ENCODE measurements around the gene WNT1. TPM values are rescaled to one million over a fixed set of nuclear protein-coding genes. Genes with fewer than 3 reads are reported as not detected.

The WNT1 gene
- total and polyA plus RNA-seq, 2 of the 4 experiments (the other 2 are of a cell fraction): not detected

DNA sequence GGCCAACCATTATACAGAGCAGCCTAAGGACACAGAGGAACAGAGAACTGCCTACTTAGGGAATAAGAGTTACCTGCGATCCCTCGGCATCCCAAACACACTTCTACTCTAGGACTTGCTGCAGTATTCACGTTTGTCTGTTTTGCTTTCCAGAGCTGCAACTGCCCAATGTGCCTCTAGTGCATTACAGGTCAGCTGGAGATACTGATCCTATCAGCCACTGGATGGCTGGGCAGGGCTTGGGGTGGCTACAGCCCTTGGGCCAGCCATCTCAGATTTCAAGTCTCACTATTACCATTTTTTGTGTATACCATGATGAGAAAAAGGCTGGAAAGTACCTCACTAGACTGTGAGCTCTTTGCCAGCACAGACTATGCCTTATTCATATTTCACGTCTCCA is 25.4 kb upstream of the WNT1 start:
- H2AK5ac ChIP-seq (ENCODE audit: low read depth, low read length): no peak overlapping the region
- H4K8ac ChIP-seq (ENCODE audit: low read depth in 2 of 2, low read length in 2 of 2): no peak overlapping the region
- H3K14ac ChIP-seq (replicated peaks; ENCODE audit: low read depth, low read length): no peak overlapping the region
- dilution Hi-C loops (cut with HindIII; ENCODE audit: low sequenced_read_pairs, unreplicated experiment): no loop called here
- H3K18ac ChIP-seq (ENCODE audit: low read depth, low read length): no peak overlapping the region
- H3K4ac ChIP-seq (ENCODE audit: low read depth, low read length): no peak overlapping the region
- 100% methylated on average over 1 of the region's 4 CpGs; no CpG with 5 or more reads in 1 of the 2 experiments for WGBS, 2 experiments (ENCODE audit: extremely low coverage in 2 of 2, insufficient read length in 1 of 2)
- H2AK9ac ChIP-seq (replicated peaks; ENCODE audit: low read depth, low read length, poor library complexity): no peak overlapping the region
- H2AFZ ChIP-seq (replicated peaks; ENCODE audit: low read length, poor library complexity): no peak overlapping the region
- in situ Hi-C loops (cut with MboI; ENCODE audit: low sequenced_read_pairs): no loop called here
- no peaks in the 10 kb centered on the region for H3K27me3 ChIP-seq (ENCODE audit: control insufficient read depth, insufficient read depth, low read length)
- no peak for ATAC-seq (ENCODE audit: low read depth)
- peaks cover 29 to 81% of the 10 kb centered on the region in 2 experiments for H3K79me1 ChIP-seq (ENCODE audit: low read depth in 1 of 2, low read length in 2 of 2)
- no peak overlapping the region for H3K4me3 ChIP-seq (ENCODE audit: insufficient read depth, low read depth, low read length)
- no peak overlapping the region for H2BK15ac ChIP-seq (ENCODE audit: low read depth, low read length)
- no peak overlapping the region for H3K4me2 ChIP-seq (ENCODE audit: low read depth, low read length)
- no peak overlapping the region for H2BK20ac ChIP-seq (ENCODE audit: low read depth, low read length)
- peaks cover 8% of the 10 kb centered on the region for H3K36me3 ChIP-seq (ENCODE audit: control insufficient read depth, insufficient read depth, low read length)
- no TSS peak for BruUV-seq (replicated peaks)
- H3K9me3 ChIP-seq (ENCODE audit: control insufficient read depth, insufficient read depth, low read length): no peaks in the 10 kb centered on the region
- H4K91ac ChIP-seq (ENCODE audit: insufficient read depth, low read depth, low read length): no peak overlapping the region
- DNase-seq: no peak
- H2BK120ac ChIP-seq (ENCODE audit: low read depth, low read length): no peak overlapping the region
- POLR2A ChIA-PET (ENCODE audit: unreplicated experiment): no interaction called here
- no peak overlapping the region for H3K27ac ChIP-seq (ENCODE audit: insufficient read depth, low read length)
- no peak overlapping the region for H3K9ac ChIP-seq (ENCODE audit: low read depth, low read length)
- peaks cover 81% of the 10 kb centered on the region for H4K20me1 ChIP-seq (ENCODE audit: insufficient read depth, low read length)
- intact Hi-C loops (cut with micrococcal nuclease): no loop called here
- H3K56ac ChIP-seq (ENCODE audit: extremely low read depth, insufficient read depth, low read length): no peak overlapping the region
- TF ChIP-seq BHLHE40 (IDR thresholded peaks at IDR 0.05; ENCODE audit: low read depth, low read length): no peak
- no peak for TF ChIP-seq CTCF (conservative IDR thresholded peaks at IDR 0.05; ENCODE audit: low read depth, low read length)
- TF ChIP-seq USF2 (IDR thresholded peaks at IDR 0.05; ENCODE audit: low read depth, low read length): no peak
- TF ChIP-seq MXI1 (IDR thresholded peaks at IDR 0.05; ENCODE audit: borderline replicate concordance, low read depth, low read length): no peak
- TF ChIP-seq SMC3 (IDR thresholded peaks at IDR 0.05; ENCODE audit: low read depth, low read length): no peak
- TF ChIP-seq, protein P1, sequence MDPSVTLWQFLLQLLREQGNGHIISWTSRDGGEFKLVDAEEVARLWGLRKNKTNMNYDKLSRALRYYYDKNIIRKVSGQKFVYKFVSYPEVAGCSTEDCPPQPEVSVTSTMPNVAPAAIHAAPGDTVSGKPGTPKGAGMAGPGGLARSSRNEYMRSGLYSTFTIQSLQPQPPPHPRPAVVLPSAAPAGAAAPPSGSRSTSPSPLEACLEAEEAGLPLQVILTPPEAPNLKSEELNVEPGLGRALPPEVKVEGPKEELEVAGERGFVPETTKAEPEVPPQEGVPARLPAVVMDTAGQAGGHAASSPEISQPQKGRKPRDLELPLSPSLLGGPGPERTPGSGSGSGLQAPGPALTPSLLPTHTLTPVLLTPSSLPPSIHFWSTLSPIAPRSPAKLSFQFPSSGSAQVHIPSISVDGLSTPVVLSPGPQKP (IDR thresholded peaks at IDR 0.05; ENCODE audit: borderline replicate concordance, low read depth, low read length): no peak
- TF ChIP-seq MAZ (IDR thresholded peaks at IDR 0.05; ENCODE audit: borderline replicate concordance, low read depth, low read length): no peak
- TF ChIP-seq RCOR1 (IDR thresholded peaks at IDR 0.05; ENCODE audit: insufficient replicate concordance, low read length): no peak
- no peak for TF ChIP-seq FOS (IDR thresholded peaks at IDR 0.05; ENCODE audit: low read depth, low read length)
- no peak for TF ChIP-seq MAFK (IDR thresholded peaks at IDR 0.05; ENCODE audit: low read depth, low read length)
- TF ChIP-seq RFX5 (IDR thresholded peaks at IDR 0.05; ENCODE audit: low read depth, low read length): no peak
- peaks cover 17% of the 10 kb centered on the region for H3K9me1 ChIP-seq (ENCODE audit: insufficient read depth, low read length)
- H2BK5ac ChIP-seq (ENCODE audit: low read depth, low read length, poor library complexity, severe bottlenecking): no peak overlapping the region
- peaks cover 1% of the 10 kb centered on the region; the same call in 1 of the 2 replicates for H3K4me1 ChIP-seq (ENCODE audit: control insufficient read depth, insufficient read depth, low read length)
- CTCF ChIA-PET: no interaction called here
- H3K23ac ChIP-seq (ENCODE audit: low read depth, low read length): no peak overlapping the region
- H4K5ac ChIP-seq (ENCODE audit: low read depth, low read length): no peak overlapping the region

All from IMR-90 (cell line).